ENCODE data around the gene BHLHE23.

DNA sequence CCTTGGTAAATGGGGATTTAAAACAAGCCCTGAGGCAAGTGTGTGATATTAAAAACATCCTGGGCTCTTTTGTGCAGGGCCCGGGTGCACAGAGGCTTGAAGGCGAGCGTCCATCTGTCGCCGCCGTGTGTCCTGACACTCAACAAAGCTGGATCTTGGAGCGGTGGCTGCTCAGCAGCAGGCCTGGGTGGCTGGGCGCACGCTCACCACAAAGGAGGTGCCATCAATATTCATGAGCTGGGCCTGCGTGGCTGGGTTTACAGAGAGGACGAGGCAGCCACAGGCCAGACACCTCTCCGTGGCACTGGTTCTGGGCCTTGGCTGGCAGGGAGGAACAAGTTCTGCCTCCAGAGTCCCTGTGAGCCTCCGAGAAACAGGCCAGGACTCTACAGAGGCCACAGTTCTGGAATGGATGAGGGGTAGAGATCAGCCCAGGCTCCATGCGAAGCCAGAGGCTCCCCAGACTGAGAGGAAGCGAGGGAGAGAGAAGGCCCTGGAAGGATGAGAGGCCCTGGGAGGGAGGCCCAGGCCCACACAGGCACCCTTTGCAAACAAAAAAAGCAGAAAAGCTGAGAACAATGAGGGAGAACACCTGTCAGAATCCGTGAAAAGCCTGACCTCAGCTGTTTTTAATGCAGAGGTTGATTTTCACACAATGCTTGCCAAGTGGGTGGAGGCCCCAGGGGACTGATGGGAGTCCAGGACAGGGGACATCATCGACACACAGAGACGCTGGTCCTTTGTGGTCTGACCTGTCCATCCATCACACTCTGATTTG, 21.9 kb downstream of the BHLHE23 start:
- TF ChIP-seq CTCF (IDR thresholded peaks at IDR 0.05), result no peak
- TF ChIP-seq POLR2AphosphoS5 (IDR thresholded peaks at IDR 0.05), result no peak
- TF ChIP-seq POLR2A (IDR thresholded peaks at IDR 0.05), result no peak
